ENCODE data around the gene NSMF. TPM values are rescaled to one million over a fixed set of nuclear protein-coding genes. Genes with fewer than 3 reads are reported as not detected.
A peak's percentile ranks its signal among the peaks of the same experiment; 100 is the strongest.

NSMF gene
- total RNA-seq, 1 donor from 2014 or later, result 24.7 TPM

DNA sequence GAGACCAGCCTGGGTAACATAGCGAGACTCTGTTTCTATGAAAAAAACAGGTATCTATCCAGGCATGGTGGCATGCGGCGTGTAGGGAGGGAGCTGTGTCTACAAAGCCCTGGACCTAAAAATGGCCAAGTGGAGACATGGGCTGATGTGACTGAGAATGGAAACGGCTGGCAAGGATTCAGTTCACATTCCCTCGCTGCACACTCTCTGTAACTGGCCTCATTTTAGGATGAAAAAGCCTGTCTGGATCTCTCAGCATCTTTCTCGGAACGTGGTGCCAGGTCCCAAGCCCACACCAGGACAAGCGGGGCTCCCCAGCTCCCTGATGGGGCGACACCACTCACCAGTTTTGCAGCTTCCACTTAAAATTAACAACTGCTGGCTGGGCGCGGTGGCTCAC lies 49.6 kb downstream of the NSMF start:
- Mint-ChIP-seq H3K4me1 (peaks cover 20% of the 10 kb centered on the region), H3K4me3 (no peak overlapping the region), H3K36me3 (ENCODE audit: low read depth) (no peaks in the 10 kb centered on the region), H3K27ac (no peak overlapping the region), H3K9me3 (no peaks in the 10 kb centered on the region), H3K27me3 (peaks cover 2% of the 10 kb centered on the region)
- CTCF ChIA-PET, result no interaction called here
- no peak for DNase-seq
- intact Hi-C loops (cut with micrococcal nuclease), result no loop called here
- no peak for ATAC-seq (ENCODE audit: low read depth)
- TF ChIP-seq, protein P1, sequence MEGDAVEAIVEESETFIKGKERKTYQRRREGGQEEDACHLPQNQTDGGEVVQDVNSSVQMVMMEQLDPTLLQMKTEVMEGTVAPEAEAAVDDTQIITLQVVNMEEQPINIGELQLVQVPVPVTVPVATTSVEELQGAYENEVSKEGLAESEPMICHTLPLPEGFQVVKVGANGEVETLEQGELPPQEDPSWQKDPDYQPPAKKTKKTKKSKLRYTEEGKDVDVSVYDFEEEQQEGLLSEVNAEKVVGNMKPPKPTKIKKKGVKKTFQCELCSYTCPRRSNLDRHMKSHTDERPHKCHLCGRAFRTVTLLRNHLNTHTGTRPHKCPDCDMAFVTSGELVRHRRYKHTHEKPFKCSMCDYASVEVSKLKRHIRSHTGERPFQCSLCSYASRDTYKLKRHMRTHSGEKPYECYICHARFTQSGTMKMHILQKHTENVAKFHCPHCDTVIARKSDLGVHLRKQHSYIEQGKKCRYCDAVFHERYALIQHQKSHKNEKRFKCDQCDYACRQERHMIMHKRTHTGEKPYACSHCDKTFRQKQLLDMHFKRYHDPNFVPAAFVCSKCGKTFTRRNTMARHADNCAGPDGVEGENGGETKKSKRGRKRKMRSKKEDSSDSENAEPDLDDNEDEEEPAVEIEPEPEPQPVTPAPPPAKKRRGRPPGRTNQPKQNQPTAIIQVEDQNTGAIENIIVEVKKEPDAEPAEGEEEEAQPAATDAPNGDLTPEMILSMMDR (IDR thresholded peaks at IDR 0.05), result no peak
- POLR2A ChIA-PET, result interaction anchor here (0.8 kb wide), 1 partner anchor 13 kb away, joined by 3 read pairs; the partner anchor contains the start of gene EXD3

DNA sequence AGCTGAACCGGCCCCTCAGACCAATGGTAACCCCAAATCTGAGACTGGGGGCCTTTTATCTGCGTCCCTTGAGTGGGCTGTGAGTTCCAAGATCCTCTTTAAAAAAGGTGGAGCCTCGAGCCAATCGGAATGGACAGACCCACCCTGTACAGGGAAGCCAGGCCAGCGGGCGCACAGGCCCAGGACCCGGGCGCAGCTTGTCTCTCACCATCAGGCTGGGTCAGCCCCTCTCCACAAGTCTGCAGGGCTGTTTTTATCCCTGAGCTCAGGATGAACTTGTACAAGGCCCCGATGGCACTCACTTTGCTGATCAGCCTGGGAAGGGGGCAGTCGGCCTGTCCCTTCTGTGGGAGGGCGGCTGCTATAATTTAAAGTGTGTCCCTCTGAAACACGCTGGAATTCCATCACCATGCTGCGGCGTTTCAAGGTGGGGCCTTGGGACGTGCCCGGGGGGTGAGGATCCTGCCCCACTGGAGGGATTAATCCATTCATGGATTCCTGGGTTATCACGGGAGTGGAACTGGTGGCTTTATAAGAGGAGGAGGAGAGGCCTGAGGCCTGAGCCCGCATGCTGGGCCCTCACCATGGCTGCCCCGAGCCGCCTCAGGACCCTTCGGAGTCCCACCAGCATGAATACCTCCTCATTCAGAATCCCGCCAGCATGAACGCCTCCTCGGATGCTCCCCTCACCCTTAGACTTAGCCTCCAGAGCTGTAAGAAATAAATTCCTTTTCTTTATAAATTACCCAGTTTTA lies 50.3 kb downstream of the NSMF start:
- ChIA-PET CTCF (no interaction called here), POLR2A (interaction anchor here (0.6 to 0.8 kb wide), 2 partner anchors 14 kb away, joined by 3 to 4 read pairs; partner anchors contain the start of genes EXD3 and NOXA1)
- intact Hi-C loops (cut with micrococcal nuclease), result no loop called here
- DNase-seq (no peak), ATAC-seq (ENCODE audit: low read depth) (no peak)
- Mint-ChIP-seq H3K9me3 (no peaks in the 10 kb centered on the region), H3K27ac (no peak overlapping the region), H3K36me3 (ENCODE audit: low read depth) (no peaks in the 10 kb centered on the region), H3K27me3 (peaks cover 2% of the 10 kb centered on the region), H3K4me3 (no peak overlapping the region), H3K4me1 (peaks cover 17% of the 10 kb centered on the region)
- TF ChIP-seq, protein P1 (IDR thresholded peaks at IDR 0.05), result no peak

DNA sequence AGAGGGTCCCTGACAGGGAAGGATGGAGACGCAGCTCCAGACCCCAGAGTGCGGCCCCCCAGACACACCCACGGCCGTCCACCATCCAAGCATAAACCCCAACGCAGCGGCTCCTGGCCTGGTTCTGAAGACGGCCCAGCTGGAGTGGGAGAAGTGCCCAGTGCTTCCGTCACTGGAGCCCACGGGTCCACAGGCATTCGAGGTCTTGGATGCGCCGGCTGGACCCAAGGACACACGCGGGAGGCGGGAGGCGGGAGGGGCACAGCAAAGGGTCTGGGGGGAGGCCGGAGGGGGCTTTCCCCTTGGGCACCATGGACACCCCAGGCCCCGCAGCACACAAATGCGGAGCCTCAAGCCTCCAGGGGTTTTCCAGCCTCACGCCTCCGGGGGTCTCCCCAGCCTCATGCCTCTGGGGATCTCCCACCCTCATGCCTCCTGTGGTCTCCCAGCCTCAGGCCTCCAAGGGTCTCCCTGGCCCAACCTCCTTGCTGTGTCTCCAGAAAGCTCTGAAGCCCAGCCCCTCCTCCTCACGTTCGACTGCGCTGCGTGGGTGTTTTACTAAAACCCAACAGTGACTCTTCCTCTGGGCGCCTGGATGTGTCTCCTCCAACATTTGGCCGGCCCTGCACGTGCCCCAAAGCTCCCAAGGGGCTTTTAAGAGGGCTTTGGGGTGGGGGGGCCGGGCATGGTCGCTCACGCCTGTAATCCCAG lies 51.4 kb downstream of the NSMF start:
- intact Hi-C loops (cut with micrococcal nuclease), result loop anchor here (1.0 to 2.0 kb wide), 2 partner anchors 105 to 113 kb away; partner anchors contain the start of gene NRARP
- no peak for DNase-seq
- H3K9me3 Mint-ChIP-seq, result peaks cover under 1% of the 10 kb centered on the region
- peaks cover 2% of the 10 kb centered on the region for H3K27me3 Mint-ChIP-seq
- no peak overlapping the region for H3K4me3 Mint-ChIP-seq
- ATAC-seq (ENCODE audit: low read depth), result no peak
- peaks cover 1% of the 10 kb centered on the region for H3K36me3 Mint-ChIP-seq (ENCODE audit: low read depth)
- ChIA-PET POLR2A (no interaction called here), CTCF (no interaction called here)
- peaks cover 14% of the 10 kb centered on the region for H3K4me1 Mint-ChIP-seq
- no peak overlapping the region for H3K27ac Mint-ChIP-seq
- TF ChIP-seq, protein P1 (IDR thresholded peaks at IDR 0.05), result no peak

DNA sequence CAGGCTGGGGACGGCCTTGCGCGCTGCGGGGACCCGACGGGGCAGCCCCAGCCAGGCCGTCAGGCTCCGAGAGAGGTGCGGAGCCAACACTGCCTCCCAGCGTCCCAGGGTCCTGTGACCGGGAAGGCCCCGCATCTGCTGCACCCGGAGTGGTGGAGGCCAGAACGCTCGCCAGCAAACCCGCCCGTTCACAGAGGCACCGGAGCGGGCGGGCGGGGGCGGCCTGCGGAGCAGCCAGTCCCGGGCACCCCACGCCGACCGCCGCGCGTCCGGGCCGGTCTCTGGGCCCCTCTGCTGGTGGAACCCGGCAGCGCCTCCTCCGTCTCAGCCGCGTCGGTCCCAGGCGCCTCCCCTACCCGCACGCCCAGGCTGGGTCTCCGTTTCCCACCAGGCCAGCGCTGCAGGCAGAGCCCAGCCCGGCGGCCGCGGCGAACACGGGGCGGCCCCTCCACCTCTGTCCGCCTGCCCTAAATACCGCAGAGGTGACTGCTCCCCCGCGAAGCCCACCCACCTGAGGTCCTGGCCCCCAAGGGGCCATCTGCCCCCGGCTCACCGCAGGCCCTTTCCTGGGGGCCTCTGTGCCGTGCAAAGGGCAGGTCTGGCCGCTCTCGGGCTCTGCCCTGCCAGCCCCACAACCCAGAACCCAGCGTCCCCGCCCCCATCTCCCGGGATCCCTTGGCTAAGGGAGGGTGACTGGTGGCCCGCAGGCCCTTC lies 52.1 kb downstream of the NSMF start:
- Mint-ChIP-seq H3K27ac (no peak overlapping the region), H3K27me3 (peaks cover 2% of the 10 kb centered on the region), H3K36me3 (ENCODE audit: low read depth) (peaks cover 7% of the 10 kb centered on the region), H3K4me3 (no peak overlapping the region), H3K9me3 (peaks cover 6% of the 10 kb centered on the region), H3K4me1 (peaks cover 21% of the 10 kb centered on the region)
- ChIA-PET POLR2A (no interaction called here), CTCF (interaction anchor here (0.9 kb wide), 1 partner anchor 104 kb away, joined by 3 read pairs; no protein-coding TSS in a partner anchor)
- ATAC-seq (ENCODE audit: low read depth) (peak; percentile 81), DNase-seq (peak; percentile 55)
- intact Hi-C loops (cut with micrococcal nuclease), result loop anchor here (1.0 to 2.0 kb wide), 2 partner anchors 105 to 112 kb away; partner anchors contain the start of gene NRARP
- TF ChIP-seq, protein P1 (IDR thresholded peaks at IDR 0.05), result no peak
